HG02759 (cell line): ENCODE measurements around the gene MMP13.
"Not testable (repeated sequence)": the region's sequence is repeated elsewhere in the genome, so short reads cannot be mapped to it uniquely, and the experiment has no call there.

Experiments used
- ATAC-seq: cut with Tn5 transposase; IDR thresholded peaks from one replicate; pipeline ENCODE4 v1.9.1; 2021; ENCODE audit warnings: mild to moderate bottlenecking, moderate library complexity; ENCODE audit not compliant: unreplicated experiment

The MMP13 gene

GRCh38 chr11:102903895-102904294 is 51.6 kb downstream of the MMP13 start:
- not testable (repeated sequence) for ATAC-seq

DNA sequence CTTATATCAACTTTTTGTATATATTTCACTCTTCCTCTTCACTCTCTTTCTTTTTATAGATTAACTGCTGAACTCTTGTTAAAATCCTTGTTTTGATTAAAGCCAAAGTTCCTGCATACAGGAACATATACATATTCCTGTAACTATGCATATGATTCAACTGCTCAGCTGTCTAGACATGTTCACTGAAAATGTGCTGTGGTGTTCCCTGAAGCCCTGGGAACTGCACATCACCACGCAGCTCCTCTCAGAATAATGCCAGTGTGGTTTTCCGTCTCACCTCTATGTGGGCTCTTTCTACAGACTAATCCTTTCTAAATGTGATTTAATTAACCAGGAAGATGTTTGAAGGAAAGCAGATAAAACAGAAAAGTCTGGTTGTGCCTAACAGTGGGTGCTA is 55.2 kb downstream of the MMP13 start:
- ATAC-seq: no peak
